GM23248 (cell line): ENCODE results near the gene NRDC. TPM values are rescaled to one million over a fixed set of nuclear protein-coding genes. Genes with fewer than 3 reads are reported as not detected.

Experiments used
- DNase-seq: peaks from one replicate; pipeline ENCODE4 v3.0.0-alpha.2; 2015
- H2AFZ ChIP-seq: fragments of 200-600 bp; sonication (generic); 2 replicates; pipeline ENCODE4 v1.6.1; 2016; ENCODE audit warnings: antibody characterized with exemption
- H3F3A ChIP-seq: fragments of 200-600 bp; sonication (generic); 2 replicates; pipeline ENCODE4 v1.6.1; 2016; ENCODE audit warnings: mild to moderate bottlenecking, antibody characterized with exemption, mixed run types; ENCODE audit not compliant: insufficient read depth
- H3K27ac ChIP-seq: fragments of 200-600 bp; sonication (generic); 2 replicates; pipeline ENCODE4 v1.5.1; 2016; ENCODE audit warnings: mild to moderate bottlenecking
- H3K27me3 ChIP-seq: fragments of 200-600 bp; sonication (generic); replicated peaks from 2 replicates; pipeline ENCODE4 v1.6.1; 2016; ENCODE audit warnings: mild to moderate bottlenecking; ENCODE audit not compliant: insufficient read depth
- H3K36me3 ChIP-seq: fragments of 200-600 bp; sonication (generic); 2 replicates; pipeline ENCODE4 v1.6.1; 2016; ENCODE audit warnings: low read depth, mild to moderate bottlenecking
- H3K4me1 ChIP-seq: fragments of 200-600 bp; sonication (generic); 2 replicates; pipeline ENCODE4 v1.6.1; 2016; ENCODE audit warnings: mild to moderate bottlenecking; ENCODE audit not compliant: insufficient read depth
- H3K4me2 ChIP-seq: fragments of 200-600 bp; sonication (generic); one replicate; pipeline ENCODE4 v1.6.1; 2016; ENCODE audit warnings: mild to moderate bottlenecking; ENCODE audit not compliant: unreplicated experiment
- H3K4me3 ChIP-seq: fragments of 200-600 bp; sonication (generic); 2 replicates; pipeline ENCODE4 v1.5.1; 2016; ENCODE audit warnings: mild to moderate bottlenecking
- H3K79me2 ChIP-seq: fragments of 200-600 bp; sonication (generic); 2 replicates; pipeline ENCODE4 v1.6.1; 2016; ENCODE audit warnings: mild to moderate bottlenecking; ENCODE audit not compliant: insufficient read depth
- H3K9ac ChIP-seq: fragments of 200-600 bp; sonication (generic); 2 replicates; pipeline ENCODE4 v1.6.1; 2016; ENCODE audit warnings: mild to moderate bottlenecking
- H3K9me2 ChIP-seq: fragments of 200-600 bp; sonication (generic); 2 replicates; pipeline ENCODE4 v1.6.1; 2016; ENCODE audit warnings: mixed run types, mild to moderate bottlenecking, moderate library complexity; ENCODE audit not compliant: insufficient read depth
- H3K9me3 ChIP-seq: fragments of 200-600 bp; sonication (generic); one replicate; pipeline ENCODE4 v1.6.1; 2017; ENCODE audit warnings: low read depth
- H4K20me1 ChIP-seq: fragments of 200-600 bp; sonication (generic); 2 replicates; pipeline ENCODE4 v1.6.0; 2016; ENCODE audit not compliant: insufficient read depth
- EZH2 ChIP-seq: fragments of 200-600 bp; sonication (generic); IDR thresholded peaks from 2 replicates; pipeline ENCODE4 v1.6.1; 2018; ENCODE audit warnings: antibody characterized with exemption, mild to moderate bottlenecking; ENCODE audit not compliant: insufficient read depth, poor library complexity, severe bottlenecking
- EZH2phosphoT487 ChIP-seq: fragments of 200-600 bp; sonication (generic); IDR thresholded peaks from 2 replicates; pipeline ENCODE4 v1.6.1; 2018; ENCODE audit warnings: antibody characterized with exemption, moderate library complexity, mild to moderate bottlenecking, low read depth; ENCODE audit not compliant: insufficient read depth
- WGBS, 2 experiments: methylation state at CpG; one replicate each; pipeline ENCODE4 v1.1.6; 2015 to 2017; ENCODE audit warnings: low lambda C conversion rate in 2 of 2, low coverage in 1 of 2; ENCODE audit errors: missing lambda C conversion rate in 2 of 2; 5-methylcytosine and 5-hydroxymethylcytosine counted together
- in situ Hi-C: fragments of 300-500 bp; cut with MboI; formaldehyde crosslinking; loops from 2 replicates; pipeline ENCODE4 v1.15.0; 2020
- polyA plus RNA-seq: library from polyadenylated mRNA; unstranded; fragments of >200 nt; fragmentation: Nextera tagmentation; extraction: Ambion mirVana; gene quantifications from 2 replicates; pipeline ENCODE4 v1.2.1, GENCODE V29; 2016
- total RNA-seq: library from RNA; depleted of rRNA; stranded (reverse); fragments of >200 nt; shearing (Covaris generic); gene quantifications from 2 replicates; pipeline ENCODE4 v1.2.3, GENCODE V29; 2014

The NRDC gene
- total and polyA plus RNA-seq, 2 experiments from 2014 or later, result 55.2 to 129 TPM

GRCh38 chr1:51908499-51908898 is 30.0 kb upstream of the NRDC start:
- H4K20me1 ChIP-seq, result no peaks in the 10 kb centered on the region
- no peak for DNase-seq
- H3F3A ChIP-seq, result peaks cover 23% of the 10 kb centered on the region; the same call in 1 of the 2 replicates
- H3K9me2 ChIP-seq, result no peaks in the 10 kb centered on the region
- H3K27me3 ChIP-seq, result no peaks in the 10 kb centered on the region
- H3K36me3 ChIP-seq, result 0 out of 2 replicates have a peak, but pooled peaks cover 5% of the 10 kb centered on the region
- H3K4me2 ChIP-seq, result no peak overlapping the region
- peaks cover 17% of the 10 kb centered on the region for H3K4me1 ChIP-seq
- in situ Hi-C loops, result no loop called here
- H3K27ac ChIP-seq, result no peak overlapping the region
- H3K9ac ChIP-seq, result no peak overlapping the region
- TF ChIP-seq EZH2, result no peak
- TF ChIP-seq EZH2phosphoT487, result no peak
- H3K79me2 ChIP-seq, result no peaks in the 10 kb centered on the region
- WGBS, 2 experiments, result 38 to 53% methylated on average over 2 of the region's 2 CpGs
- H2AFZ ChIP-seq, result no peak overlapping the region
- no peak overlapping the region for H3K4me3 ChIP-seq
- H3K9me3 ChIP-seq, result no peaks in the 10 kb centered on the region

- H3K9ac ChIP-seq, result no peak overlapping the region
- WGBS, 2 experiments, result 64 to 71% methylated on average over 4 of the region's 4 CpGs
- peak; percentile 49 for DNase-seq
- H3K9me3 ChIP-seq, result no peaks in the 10 kb centered on the region
- no peaks in the 10 kb centered on the region for H3K79me2 ChIP-seq
- no peaks in the 10 kb centered on the region for H3K27me3 ChIP-seq
- no peak overlapping the region for H3K4me2 ChIP-seq
- 0 out of 2 replicates have a peak, but pooled peaks cover 5% of the 10 kb centered on the region for H3K36me3 ChIP-seq
- H3K4me1 ChIP-seq, result peaks cover 17% of the 10 kb centered on the region
- TF ChIP-seq EZH2 (no peak), EZH2phosphoT487 (no peak)
- peak overlapping the region; percentile 12; the same call in 1 of the 2 replicates for H3K27ac ChIP-seq
- in situ Hi-C loops, result no loop called here
- no peak overlapping the region for H2AFZ ChIP-seq
- H4K20me1 ChIP-seq, result no peaks in the 10 kb centered on the region
- H3K4me3 ChIP-seq, result no peak overlapping the region
- peaks cover 23% of the 10 kb centered on the region; the same call in 1 of the 2 replicates for H3F3A ChIP-seq
- H3K9me2 ChIP-seq, result no peaks in the 10 kb centered on the region
Observed at GRCh38 chr1:51907079-51907702, 28.7 kb upstream of the NRDC start.

- peaks cover 17% of the 10 kb centered on the region for H3K4me1 ChIP-seq
- in situ Hi-C loops, result no loop called here
- H2AFZ ChIP-seq, result no peak overlapping the region
- H3K9ac ChIP-seq, result no peak overlapping the region
- no peaks in the 10 kb centered on the region for H3K27me3 ChIP-seq
- H3F3A ChIP-seq, result peaks cover 23% of the 10 kb centered on the region; the same call in 1 of the 2 replicates
- no peak for TF ChIP-seq EZH2
- no peak for TF ChIP-seq EZH2phosphoT487
- H3K4me2 ChIP-seq, result peak overlapping the region; percentile 6
- H3K4me3 ChIP-seq, result no peak overlapping the region
- DNase-seq, result peak; percentile 70
- no peaks in the 10 kb centered on the region for H3K9me2 ChIP-seq
- WGBS, 2 experiments, result 70 to 71% methylated on average over 4 of the region's 4 CpGs
- H3K27ac ChIP-seq, result no peak overlapping the region
- H3K79me2 ChIP-seq, result no peaks in the 10 kb centered on the region
- H4K20me1 ChIP-seq, result no peaks in the 10 kb centered on the region
- H3K36me3 ChIP-seq, result 0 out of 2 replicates have a peak, but pooled peaks cover 5% of the 10 kb centered on the region
- no peaks in the 10 kb centered on the region for H3K9me3 ChIP-seq
Observed at GRCh38 chr1:51906306-51907078, 28.0 kb upstream of the NRDC start.

- in situ Hi-C loops, result no loop called here
- no peaks in the 10 kb centered on the region for H4K20me1 ChIP-seq
Observed at GRCh38 chr1:51902456-51902855, 23.9 kb upstream of the NRDC start.

More at GRCh38 chr1:51902456-51902855, 23.9 kb upstream of the NRDC start:
- H3K4me2 ChIP-seq, result no peak overlapping the region
- H3K4me3 ChIP-seq, result no peak overlapping the region
- peaks cover 38% of the 10 kb centered on the region for H3K4me1 ChIP-seq
- H3K79me2 ChIP-seq, result no peaks in the 10 kb centered on the region
- peaks cover 37% of the 10 kb centered on the region for H3F3A ChIP-seq
- no peak overlapping the region for H2AFZ ChIP-seq
- no peak overlapping the region for H3K9ac ChIP-seq
- H3K27ac ChIP-seq, result no peak overlapping the region
- no peak for DNase-seq
- WGBS, 2 experiments, result 84% methylated on average over 5 of the region's 5 CpGs
- no peaks in the 10 kb centered on the region for H3K9me2 ChIP-seq
- no peaks in the 10 kb centered on the region for H3K9me3 ChIP-seq
- no peaks in the 10 kb centered on the region for H3K36me3 ChIP-seq
- no peaks in the 10 kb centered on the region for H3K27me3 ChIP-seq
- TF ChIP-seq EZH2phosphoT487, result no peak
- TF ChIP-seq EZH2, result no peak
